BJ (cell line): ENCODE measurements around the gene PPP1R10. TPM values are rescaled to one million over a fixed set of nuclear protein-coding genes. Genes with fewer than 3 reads are reported as not detected.

Source experiments
- CTCF ChIA-PET: fragments of 350-600 bp; formaldehyde crosslinking; extraction: SDS; loops from one replicate; lab custom pipeline; 2021; ENCODE audit warnings: antibody characterized with exemption, inconsistent platforms; lab: Yijun Ruan, JAX
- POLR2A ChIA-PET: fragments of 300-600 bp; sonication (Branson Sonifier 250); formaldehyde crosslinking; extraction: SDS; loops from one replicate; lab custom pipeline; 2021; ENCODE audit warnings: antibody characterized with exemption; lab: Charles Lee
- DNase-seq: peaks from one replicate; pipeline ENCODE4 v3.0.0-alpha.2; 2011; ENCODE audit warnings: low read depth
- H3K27me3 ChIP-seq: 2 replicates; pipeline ENCODE4 v1.6.0; 2011; ENCODE audit warnings: low read length; ENCODE audit not compliant: control insufficient read depth, insufficient read depth
- H3K36me3 ChIP-seq: 2 replicates; pipeline ENCODE4 v1.5.1; 2011; ENCODE audit warnings: low read length; ENCODE audit not compliant: control insufficient read depth, insufficient read depth
- H3K4me3 ChIP-seq: 2 replicates; pipeline ENCODE4 v1.5.1; 2011; ENCODE audit warnings: low read depth, mild to moderate bottlenecking, control low read depth, low read length
- CTCF ChIP-seq: IDR thresholded peaks from 2 replicates; pipeline ENCODE4 v1.5.1; 2011; ENCODE audit warnings: low read depth, mild to moderate bottlenecking, control low read depth, inconsistent platforms, low read length, moderate library complexity; ENCODE audit not compliant: insufficient read depth
- polyA plus RNA-seq: library from polyadenylated mRNA; depleted of rRNA; stranded (reverse); fragments of >200 nt; gene quantifications from 2 replicates; pipeline ENCODE4 v1.2.3, GENCODE V29; 2011

PPP1R10 gene
- polyA plus RNA-seq, 1 experiment: 32.2 TPM

- no peak for DNase-seq
- TF ChIP-seq CTCF: no peak
- Histone ChIP-seq H3K4me3 (no peak overlapping the region), H3K36me3 (peaks cover 11% of the 10 kb centered on the region), H3K27me3 (no peaks in the 10 kb centered on the region)
- ChIA-PET POLR2A (interaction anchor here (0.6 to 0.7 kb wide), 3 partner anchors 147 to 984 kb away, joined by 3 to 6 read pairs (median 4); partner anchors contain the start of gene RNF39), CTCF (interaction anchor here (0.8 to 2.9 kb wide), 7 partner anchors 15 to 131 kb away, joined by 3 to 31 read pairs (median 5); no protein-coding TSS in a partner anchor)
Measured at GRCh38 chr6:30612687-30613248, 4.3 kb downstream of the PPP1R10 start.

GRCh38 chr6:30612213-30612612 is 4.8 kb downstream of the PPP1R10 start:
- no peak overlapping the region for H3K4me3 ChIP-seq
- no peaks in the 10 kb centered on the region for H3K27me3 ChIP-seq
- POLR2A ChIA-PET: interaction anchor here (0.6 kb wide), 1 partner anchor 984 kb away, joined by 6 read pairs; no protein-coding TSS in a partner anchor
- CTCF ChIA-PET: interaction anchor here (0.8 to 2.9 kb wide), 7 partner anchors 14 to 130 kb away, joined by 3 to 31 read pairs (median 5); no protein-coding TSS in a partner anchor
- H3K36me3 ChIP-seq: peaks cover 14% of the 10 kb centered on the region
- peak; percentile 57 for TF ChIP-seq CTCF
- DNase-seq: no peak

- CTCF ChIA-PET: interaction anchor here (1.4 to 2.9 kb wide), 3 partner anchors 14 to 70 kb away, joined by 4 to 31 read pairs (median 10); no protein-coding TSS in a partner anchor
- H3K36me3 ChIP-seq: peaks cover 14% of the 10 kb centered on the region
- no peak for TF ChIP-seq CTCF
Measured at GRCh38 chr6:30611856-30612194, 5.2 kb downstream of the PPP1R10 start.

GRCh38 chr6:30611150-30611855 is 5.7 kb downstream of the PPP1R10 start:
- DNase-seq: no peak
- TF ChIP-seq CTCF: no peak

More at GRCh38 chr6:30611856-30612194, 5.2 kb downstream of the PPP1R10 start:
- H3K27me3 ChIP-seq: no peaks in the 10 kb centered on the region
- no peak overlapping the region for H3K4me3 ChIP-seq
- no peak for DNase-seq
- POLR2A ChIA-PET: no interaction called here

GRCh38 chr6:30610065-30610464 is 7.0 kb downstream of the PPP1R10 start:
- POLR2A ChIA-PET: interaction anchor here (0.6 kb wide), 1 partner anchor 136 kb away, joined by 3 read pairs; no protein-coding TSS in a partner anchor
- H3K36me3 ChIP-seq: peaks cover 19% of the 10 kb centered on the region
- H3K4me3 ChIP-seq: no peak overlapping the region
- H3K27me3 ChIP-seq: no peaks in the 10 kb centered on the region
- no peak for TF ChIP-seq CTCF
- CTCF ChIA-PET: interaction anchor here (1.3 to 2.0 kb wide), 3 partner anchors 10 to 40 kb away, joined by 4 to 11 read pairs (median 5); partner anchors contain the start of gene ABCF1
- DNase-seq: no peak

More at GRCh38 chr6:30611150-30611855, 5.7 kb downstream of the PPP1R10 start:
- ChIA-PET POLR2A (interaction anchor here (0.6 kb wide), 1 partner anchor 147 kb away, joined by 3 read pairs; no protein-coding TSS in a partner anchor), CTCF (interaction anchor here (1.0 to 2.9 kb wide), 6 partner anchors 11 to 70 kb away, joined by 4 to 31 read pairs (median 8); partner anchors contain the start of gene ABCF1)
- no peaks in the 10 kb centered on the region for H3K27me3 ChIP-seq
- H3K36me3 ChIP-seq: peaks cover 14% of the 10 kb centered on the region
- H3K4me3 ChIP-seq: no peak overlapping the region
